Measurements from ENCODE around the gene CFAP46. TPM values are rescaled to one million over a fixed set of nuclear protein-coding genes. Genes with fewer than 3 reads are reported as not detected.

Gene CFAP46
- total RNA-seq, 1 donor from 2014 or later, result 3.7 TPM

GRCh38 chr10:132790470-132790869, 151.9 kb downstream of the CFAP46 start:
- Mint-ChIP-seq H3K36me3 (ENCODE audit: low read depth) (no peaks in the 10 kb centered on the region), H3K4me3 (no peak overlapping the region), H3K27me3 (peaks cover 11% of the 10 kb centered on the region), H3K27ac (no peak overlapping the region), H3K4me1 (no peaks in the 10 kb centered on the region), H3K9me3 (no peaks in the 10 kb centered on the region)
- ChIA-PET CTCF (no interaction called here), POLR2A (no interaction called here)
- no peak for DNase-seq
- intact Hi-C loops (cut with micrococcal nuclease), result no loop called here
- no peak for TF ChIP-seq CTCF (IDR thresholded peaks at IDR 0.05)
- ATAC-seq (ENCODE audit: low read depth), result no peak

- Mint-ChIP-seq H3K4me1 (no peaks in the 10 kb centered on the region), H3K9me3 (no peaks in the 10 kb centered on the region), H3K4me3 (no peak overlapping the region), H3K27ac (no peak overlapping the region), H3K36me3 (ENCODE audit: low read depth) (no peaks in the 10 kb centered on the region), H3K27me3 (peaks cover 10% of the 10 kb centered on the region)
- TF ChIP-seq CTCF (IDR thresholded peaks at IDR 0.05), result no peak
- ChIA-PET POLR2A (no interaction called here), CTCF (no interaction called here)
- ATAC-seq (ENCODE audit: low read depth) (no peak), DNase-seq (no peak)
- intact Hi-C loops (cut with micrococcal nuclease), result no loop called here
Observed at GRCh38 chr10:132789659-132790148, 152.7 kb downstream of the CFAP46 start.

GRCh38 chr10:132788831-132789219, 153.5 kb downstream of the CFAP46 start:
- intact Hi-C loops (cut with micrococcal nuclease), result no loop called here
- ATAC-seq (ENCODE audit: low read depth), result no peak
- POLR2A ChIA-PET, result no interaction called here
- no peak for TF ChIP-seq CTCF (IDR thresholded peaks at IDR 0.05)
- no peaks in the 10 kb centered on the region for H3K9me3 Mint-ChIP-seq
- DNase-seq, result no peak
- no peak overlapping the region for H3K4me3 Mint-ChIP-seq
- no peak overlapping the region for H3K27ac Mint-ChIP-seq
- no peaks in the 10 kb centered on the region for H3K36me3 Mint-ChIP-seq (ENCODE audit: low read depth)
- H3K4me1 Mint-ChIP-seq, result peaks cover 3% of the 10 kb centered on the region
- peaks cover 10% of the 10 kb centered on the region for H3K27me3 Mint-ChIP-seq
- CTCF ChIA-PET, result no interaction called here

- POLR2A ChIA-PET, result no interaction called here
- H3K27ac Mint-ChIP-seq, result no peak overlapping the region
- CTCF ChIA-PET, result no interaction called here
Observed at GRCh38 chr10:132788180-132788830, 154.1 kb downstream of the CFAP46 start.

More at GRCh38 chr10:132788180-132788830, 154.1 kb downstream of the CFAP46 start:
- no peak for TF ChIP-seq CTCF (IDR thresholded peaks at IDR 0.05)
- ATAC-seq (ENCODE audit: low read depth) (no peak), DNase-seq (no peak)
- H3K4me3 Mint-ChIP-seq, result no peak overlapping the region
- H3K27me3 Mint-ChIP-seq, result peaks cover 15% of the 10 kb centered on the region
- peaks cover 5% of the 10 kb centered on the region for H3K4me1 Mint-ChIP-seq
- peaks cover 1% of the 10 kb centered on the region for H3K36me3 Mint-ChIP-seq (ENCODE audit: low read depth)
- H3K9me3 Mint-ChIP-seq, result no peaks in the 10 kb centered on the region
- intact Hi-C loops (cut with micrococcal nuclease), result no loop called here
